Left ventricle myocardium inferior (tissue), 1 donor: ENCODE data around the gene BRPF1. TPM values are rescaled to one million over a fixed set of nuclear protein-coding genes. Genes with fewer than 3 reads are reported as not detected.

ENCODE experiments used
- DNase-seq: peaks from one replicate; pipeline ENCODE4 v3.0.0-alpha.2; 2020
- H3K27ac ChIP-seq: fragments of 200-600 bp; replicated peaks from 2 replicates; pipeline ENCODE4 v1.8.0; 2021
- H3K27me3 ChIP-seq: fragments of 200-600 bp; 2 replicates; pipeline ENCODE4 v1.8.0; 2021; ENCODE audit warnings: low read depth
- H3K36me3 ChIP-seq: fragments of 200-600 bp; 2 replicates; pipeline ENCODE4 v1.8.0; 2021
- H3K4me1 ChIP-seq: fragments of 200-600 bp; 2 replicates; pipeline ENCODE4 v1.8.0; 2021
- H3K4me3 ChIP-seq: fragments of 200-600 bp; 2 replicates; pipeline ENCODE4 v1.8.0; 2021; ENCODE audit warnings: mild to moderate bottlenecking, moderate library complexity
- H3K9me3 ChIP-seq: fragments of 200-600 bp; replicated peaks from 2 replicates; pipeline ENCODE4 v1.8.0; 2021
- CTCF ChIP-seq: fragments of 200-600 bp; IDR thresholded peaks from 2 replicates; pipeline ENCODE4 v1.8.0; 2021; ENCODE audit warnings: antibody characterized with exemption, mild to moderate bottlenecking, borderline replicate concordance
- intact Hi-C: fragments of 100-400 bp; cut with micrococcal nuclease; formaldehyde crosslinking; loops from one replicate; pipeline ENCODE4 v1.11.0; 2022
- total RNA-seq: library from RNA; stranded (reverse); fragmentation: NEBNext Ultra II Directional; extraction: Animal tissue kit (Norgen Biotek cat#: 25700); gene quantifications from one replicate; pipeline ENCODE4 v1.2.1, GENCODE V29; 2021
- donor health status: DM: no; HTN: yes; CAD: no; lungs with severe emphysema.

The BRPF1 gene
- total RNA-seq, 1 donor from 2014 or later = 9.4 TPM

- intact Hi-C loops = no loop called here
- H3K27ac ChIP-seq = no peak overlapping the region
- H3K4me1 ChIP-seq = peaks cover 34% of the 10 kb centered on the region
- no peak overlapping the region for H3K4me3 ChIP-seq
- no peaks in the 10 kb centered on the region for H3K27me3 ChIP-seq
- DNase-seq = no peak
- no peaks in the 10 kb centered on the region for H3K9me3 ChIP-seq
- peaks cover 100% of the 10 kb centered on the region for H3K36me3 ChIP-seq
- no peak for TF ChIP-seq CTCF
These were observed 7.6 kb downstream of the BRPF1 start for GRCh38 chr3:9739181-9739580.

- intact Hi-C loops = no loop called here
- peaks cover 6% of the 10 kb centered on the region for H3K4me1 ChIP-seq
- no peaks in the 10 kb centered on the region for H3K27me3 ChIP-seq
- DNase-seq = no peak
- no peak overlapping the region for H3K27ac ChIP-seq
- H3K36me3 ChIP-seq = peaks cover 100% of the 10 kb centered on the region
- TF ChIP-seq CTCF = no peak
- no peaks in the 10 kb centered on the region for H3K9me3 ChIP-seq
- H3K4me3 ChIP-seq = no peak overlapping the region
These were observed 11.0 kb downstream of the BRPF1 start for GRCh38 chr3:9742560-9742959.

- H3K27me3 ChIP-seq = no peaks in the 10 kb centered on the region
- no peaks in the 10 kb centered on the region for H3K4me1 ChIP-seq
- H3K9me3 ChIP-seq = no peaks in the 10 kb centered on the region
- no peak for TF ChIP-seq CTCF
- peaks cover 99% of the 10 kb centered on the region for H3K36me3 ChIP-seq
- no peak overlapping the region for H3K4me3 ChIP-seq
- intact Hi-C loops = no loop called here
- no peak overlapping the region for H3K27ac ChIP-seq
- no peak for DNase-seq
These were observed 12.0 kb downstream of the BRPF1 start for GRCh38 chr3:9743548-9743947.

DNA sequence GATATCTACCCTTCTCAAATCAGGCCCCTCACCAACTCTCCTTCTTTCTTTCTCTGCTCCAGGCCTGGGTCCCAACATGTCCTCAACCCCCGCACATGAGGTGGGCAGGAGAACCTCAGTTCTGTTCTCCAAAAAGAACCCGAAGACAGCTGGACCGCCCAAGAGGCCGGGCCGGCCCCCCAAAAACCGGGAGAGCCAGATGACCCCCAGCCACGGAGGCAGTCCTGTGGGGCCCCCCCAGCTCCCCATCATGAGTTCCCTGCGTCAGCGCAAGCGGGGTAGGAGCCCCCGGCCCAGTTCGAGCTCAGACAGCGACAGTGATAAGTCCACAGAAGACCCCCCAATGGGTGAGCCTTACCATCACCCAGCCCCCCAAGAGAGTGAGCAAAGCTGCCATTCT lies 12.6 kb downstream of the BRPF1 start:
- H3K9me3 ChIP-seq = no peaks in the 10 kb centered on the region
- H3K27ac ChIP-seq = no peak overlapping the region
- TF ChIP-seq CTCF = no peak
- no peaks in the 10 kb centered on the region for H3K27me3 ChIP-seq
- no peak overlapping the region for H3K4me3 ChIP-seq
- H3K36me3 ChIP-seq = peaks cover 92% of the 10 kb centered on the region
- no peak for DNase-seq
- peaks cover 5% of the 10 kb centered on the region for H3K4me1 ChIP-seq
- intact Hi-C loops = no loop called here

- no peak for TF ChIP-seq CTCF
- Histone ChIP-seq H3K4me3 (no peak overlapping the region), H3K4me1 (peaks cover 12% of the 10 kb centered on the region), H3K27me3 (no peaks in the 10 kb centered on the region), H3K27ac (no peak overlapping the region), H3K36me3 (peaks cover 79% of the 10 kb centered on the region), H3K9me3 (no peaks in the 10 kb centered on the region)
- intact Hi-C loops = no loop called here
- DNase-seq = no peak
These were observed 14.0 kb downstream of the BRPF1 start for GRCh38 chr3:9745521-9745920.

DNA sequence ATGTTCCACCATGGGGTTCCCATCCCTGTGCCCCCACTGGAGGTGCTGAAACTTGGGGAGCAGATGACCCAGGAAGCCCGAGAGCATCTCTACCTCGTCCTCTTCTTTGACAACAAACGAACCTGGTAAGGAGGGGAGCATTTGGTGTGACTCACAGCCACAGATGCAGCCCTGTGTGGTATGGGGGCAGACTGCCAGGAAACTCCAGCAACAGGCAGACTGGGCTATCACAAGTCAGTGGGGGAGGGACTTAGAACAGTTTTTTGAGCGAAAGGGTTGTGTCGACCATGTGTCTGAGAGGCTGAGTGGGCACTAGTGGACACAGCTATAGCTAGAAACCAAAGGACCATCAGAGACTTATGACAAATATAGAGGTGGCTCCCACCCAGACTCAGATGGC lies 14.8 kb downstream of the BRPF1 start:
- no peak for TF ChIP-seq CTCF
- no peak overlapping the region for H3K27ac ChIP-seq
- DNase-seq = no peak
- no peaks in the 10 kb centered on the region for H3K27me3 ChIP-seq
- H3K4me1 ChIP-seq = peaks cover 21% of the 10 kb centered on the region
- intact Hi-C loops = no loop called here
- no peaks in the 10 kb centered on the region for H3K9me3 ChIP-seq
- H3K4me3 ChIP-seq = no peak overlapping the region
- peaks cover 74% of the 10 kb centered on the region for H3K36me3 ChIP-seq
